Measurements from ENCODE around the gene PNPLA3. TPM values are rescaled to one million over a fixed set of nuclear protein-coding genes. Genes with fewer than 3 reads are reported as not detected.

Gene PNPLA3
- total and polyA plus RNA-seq, 12 donors = 0.08 to 0.95 (median 0.27) TPM; not detected in 5

DNA sequence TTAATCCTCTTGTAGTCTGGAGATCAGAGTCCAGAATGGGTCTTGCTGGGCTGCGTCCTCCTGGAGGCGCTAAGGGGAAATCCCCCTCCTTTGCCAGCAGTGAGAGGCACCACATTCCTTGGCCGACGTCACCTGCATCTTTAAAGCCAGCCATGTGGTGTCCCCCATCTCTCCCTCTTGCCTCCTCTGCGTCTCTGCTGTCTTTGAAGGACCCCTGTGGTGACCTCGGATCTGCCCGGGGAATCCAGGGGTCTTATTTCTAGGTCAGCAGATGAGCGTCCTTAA is 73.3 kb downstream of the PNPLA3 start:
- 84 to 85% methylated on average over 8 of the region's 8 CpGs for WGBS, 2 donors

More for the DNA sequence above, 73.3 kb downstream of the PNPLA3 start:
- no peak for TF ChIP-seq CTCF (IDR thresholded peaks at IDR 0.05)
- DNase-seq (no peak), ATAC-seq (no peak)
- Histone ChIP-seq H3K27ac (no peak overlapping the region), H3K9me3 (no peaks in the 10 kb centered on the region), H3K36me3 (peaks cover 0 to 87% (median 28%) of the 10 kb centered on the region in 9 donors), H3K4me3 (no peak overlapping the region), H3K4me1 (peaks cover 0 to 38% (median 22%) of the 10 kb centered on the region in 9 donors), H3K27me3 (no peaks in the 10 kb centered on the region)
- intact Hi-C loops (cut with DNase I) = loop anchor here in 5 of 10 donors (5.0 to 10.0 kb wide), 3 partner anchors 85 to 568 kb away; no protein-coding TSS in a partner anchor

Other genes with a start within 250 kb of the PNPLA3 start
- 1 to 10 TPM; 1.0 to 4.3 (median 1.9) TPM for gene EFCAB6, start 111.5 kb upstream of the PNPLA3 start, total RNA-seq
- under 1 TPM; 0.25 to 0.44 TPM for gene EFCAB6, start 111.5 kb upstream of the PNPLA3 start, polyA plus RNA-seq
- 1 to 10 TPM in 1 of 10 donors, under 1 TPM in 7, not detected in 2; 0.19 to 1.2 (median 0.32) TPM for gene SULT4A1, start 61.3 kb upstream of the PNPLA3 start, total RNA-seq
- gene SULT4A1, start 61.3 kb upstream of the PNPLA3 start, polyA plus RNA-seq = under 1 TPM; 0.25 to 0.29 TPM
- not detected for gene PNPLA5, start 31.8 kb upstream of the PNPLA3 start, total RNA-seq
- not detected for gene PNPLA5, start 31.8 kb upstream of the PNPLA3 start, polyA plus RNA-seq
- 10 to 100 TPM; 58.1 to 90.6 (median 74.1) TPM for gene SAMM50, start 31.6 kb downstream of the PNPLA3 start, total RNA-seq
- gene SAMM50, start 31.6 kb downstream of the PNPLA3 start, polyA plus RNA-seq = 10 to 100 TPM; 15.3 to 47.6 TPM
- gene PARVB, start 100.5 kb downstream of the PNPLA3 start, total RNA-seq = 100 to 1,000 TPM in 4 of 10 donors, 10 to 100 TPM in 6; 53.9 to 201 (median 92.3) TPM
- gene PARVB, start 100.5 kb downstream of the PNPLA3 start, polyA plus RNA-seq = 10 to 100 TPM; 46.7 to 69.9 TPM

All from heart right ventricle (tissue), 16 donors.